Right lobe of liver (tissue), 4 donors: ENCODE results near the gene METAP1.

Experiments used
- POLR2A ChIP-seq: fragments of 450-650 bp; IDR thresholded peaks from one replicate; pipeline ENCODE4 v1.6.1; 2017; ENCODE audit warnings: antibody characterized with exemption, mild to moderate bottlenecking
- TF ChIP-seq, protein P1 (sequence below), 4 donors: fragments of 200-600 bp in 3 of 4; fragments of 450-650 bp in 1 of 4; IDR thresholded peaks; one replicate each; pipeline versions ENCODE4 v1.5.1 to v1.8.0; 2016 to 2022; ENCODE audit warnings: antibody characterized with exemption in 4 of 4, mild to moderate bottlenecking in 2 of 4
- donor health status: DM: no; HTN: no; CAD: no.
- donor health status: DM: no; HTN: no; CAD: no.
- donor health status: DM: no; HTN: yes; CAD: no.

- TF ChIP-seq, protein P1, sequence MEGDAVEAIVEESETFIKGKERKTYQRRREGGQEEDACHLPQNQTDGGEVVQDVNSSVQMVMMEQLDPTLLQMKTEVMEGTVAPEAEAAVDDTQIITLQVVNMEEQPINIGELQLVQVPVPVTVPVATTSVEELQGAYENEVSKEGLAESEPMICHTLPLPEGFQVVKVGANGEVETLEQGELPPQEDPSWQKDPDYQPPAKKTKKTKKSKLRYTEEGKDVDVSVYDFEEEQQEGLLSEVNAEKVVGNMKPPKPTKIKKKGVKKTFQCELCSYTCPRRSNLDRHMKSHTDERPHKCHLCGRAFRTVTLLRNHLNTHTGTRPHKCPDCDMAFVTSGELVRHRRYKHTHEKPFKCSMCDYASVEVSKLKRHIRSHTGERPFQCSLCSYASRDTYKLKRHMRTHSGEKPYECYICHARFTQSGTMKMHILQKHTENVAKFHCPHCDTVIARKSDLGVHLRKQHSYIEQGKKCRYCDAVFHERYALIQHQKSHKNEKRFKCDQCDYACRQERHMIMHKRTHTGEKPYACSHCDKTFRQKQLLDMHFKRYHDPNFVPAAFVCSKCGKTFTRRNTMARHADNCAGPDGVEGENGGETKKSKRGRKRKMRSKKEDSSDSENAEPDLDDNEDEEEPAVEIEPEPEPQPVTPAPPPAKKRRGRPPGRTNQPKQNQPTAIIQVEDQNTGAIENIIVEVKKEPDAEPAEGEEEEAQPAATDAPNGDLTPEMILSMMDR (IDR thresholded peaks at IDR 0.05) = no peak
- TF ChIP-seq POLR2A = no peak
Observed at GRCh38 chr4:98987720-98988119, 7.8 kb upstream of the METAP1 start.
